Activated CD4-positive, alpha-beta memory T cell treated with anti-CD3 and anti-CD28 coated beads for 36 hours (primary cell): ENCODE measurements around the gene MYL7. TPM values are rescaled to one million over a fixed set of nuclear protein-coding genes. Genes with fewer than 3 reads are reported as not detected.
A peak's percentile ranks its signal among the peaks of the same experiment; 100 is the strongest.

Experiments
- CTCF ChIA-PET: fragments of 350-600 bp; sonication (Branson Sonifier 250); formaldehyde crosslinking; loops from one replicate; lab custom pipeline; 2021; ENCODE audit warnings: antibody characterized with exemption, inconsistent platforms; lab: Charles Lee
- POLR2A ChIA-PET: fragments of 350-600 bp; sonication (Branson Sonifier 250); formaldehyde crosslinking; loops from one replicate; lab custom pipeline; 2021; ENCODE audit warnings: antibody characterized with exemption; lab: Charles Lee
- DNase-seq: peaks from one replicate; pipeline ENCODE4 v3.0.0-alpha.2; 2020
- H3K27ac Mint-ChIP-seq: one replicate; pipeline ENCODE4 v1.8.0; 2021; ENCODE audit warnings: mixed read lengths
- H3K27me3 Mint-ChIP-seq: one replicate; pipeline ENCODE4 v1.8.0; 2021; ENCODE audit warnings: mixed read lengths
- H3K36me3 Mint-ChIP-seq: one replicate; pipeline ENCODE4 v1.8.0; 2021; ENCODE audit warnings: mixed read lengths
- H3K4me1 Mint-ChIP-seq: one replicate; pipeline ENCODE4 v1.8.0; 2021; ENCODE audit warnings: low read depth, mixed read lengths
- H3K4me3 Mint-ChIP-seq: one replicate; pipeline ENCODE4 v1.8.0; 2021; ENCODE audit warnings: mild to moderate bottlenecking, mixed read lengths
- H3K9me3 Mint-ChIP-seq: one replicate; pipeline ENCODE4 v1.8.0; 2021; ENCODE audit warnings: mixed read lengths
- intact Hi-C: fragments of 100-400 bp; cut with micrococcal nuclease; formaldehyde crosslinking; loops from one replicate; pipeline ENCODE4 v1.15.1; 2023
- total RNA-seq, 2 experiments: library from RNA; stranded (reverse); gene quantifications; one replicate each; pipeline ENCODE4 v1.2.3, GENCODE V29; 2021

MYL7 gene
- total RNA-seq, 2 experiments from 2014 or later: not detected

DNA sequence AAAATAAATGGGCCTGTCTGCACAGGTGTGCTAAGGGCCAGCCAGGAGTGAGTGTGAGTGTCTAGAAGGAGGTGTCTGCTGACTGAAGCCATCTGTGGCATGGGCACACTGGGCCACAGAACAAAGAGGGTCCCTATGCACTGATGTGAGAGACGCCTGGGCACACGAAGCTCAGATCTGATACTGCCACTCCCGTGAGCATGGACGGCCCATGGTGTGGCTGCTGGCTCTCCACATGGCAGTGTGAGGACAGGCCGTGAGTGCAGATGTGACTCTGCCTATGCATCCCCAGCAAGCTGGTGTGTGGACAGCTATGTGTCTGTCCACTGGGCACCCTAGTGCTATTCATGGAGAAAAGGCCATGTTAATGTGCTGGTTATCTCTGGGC lies 12.8 kb upstream of the MYL7 start:
- CTCF ChIA-PET: interaction anchor here (1.0 kb wide), 1 partner anchor 73 kb away, joined by 3 read pairs; no protein-coding TSS in a partner anchor
- no peak for DNase-seq
- Mint-ChIP-seq H3K4me1 (no peaks in the 10 kb centered on the region), H3K27me3 (no peaks in the 10 kb centered on the region), H3K9me3 (no peaks in the 10 kb centered on the region), H3K4me3 (no peak overlapping the region), H3K27ac (no peak overlapping the region), H3K36me3 (no peaks in the 10 kb centered on the region)
- POLR2A ChIA-PET: no interaction called here
- intact Hi-C loops: no loop called here

DNA sequence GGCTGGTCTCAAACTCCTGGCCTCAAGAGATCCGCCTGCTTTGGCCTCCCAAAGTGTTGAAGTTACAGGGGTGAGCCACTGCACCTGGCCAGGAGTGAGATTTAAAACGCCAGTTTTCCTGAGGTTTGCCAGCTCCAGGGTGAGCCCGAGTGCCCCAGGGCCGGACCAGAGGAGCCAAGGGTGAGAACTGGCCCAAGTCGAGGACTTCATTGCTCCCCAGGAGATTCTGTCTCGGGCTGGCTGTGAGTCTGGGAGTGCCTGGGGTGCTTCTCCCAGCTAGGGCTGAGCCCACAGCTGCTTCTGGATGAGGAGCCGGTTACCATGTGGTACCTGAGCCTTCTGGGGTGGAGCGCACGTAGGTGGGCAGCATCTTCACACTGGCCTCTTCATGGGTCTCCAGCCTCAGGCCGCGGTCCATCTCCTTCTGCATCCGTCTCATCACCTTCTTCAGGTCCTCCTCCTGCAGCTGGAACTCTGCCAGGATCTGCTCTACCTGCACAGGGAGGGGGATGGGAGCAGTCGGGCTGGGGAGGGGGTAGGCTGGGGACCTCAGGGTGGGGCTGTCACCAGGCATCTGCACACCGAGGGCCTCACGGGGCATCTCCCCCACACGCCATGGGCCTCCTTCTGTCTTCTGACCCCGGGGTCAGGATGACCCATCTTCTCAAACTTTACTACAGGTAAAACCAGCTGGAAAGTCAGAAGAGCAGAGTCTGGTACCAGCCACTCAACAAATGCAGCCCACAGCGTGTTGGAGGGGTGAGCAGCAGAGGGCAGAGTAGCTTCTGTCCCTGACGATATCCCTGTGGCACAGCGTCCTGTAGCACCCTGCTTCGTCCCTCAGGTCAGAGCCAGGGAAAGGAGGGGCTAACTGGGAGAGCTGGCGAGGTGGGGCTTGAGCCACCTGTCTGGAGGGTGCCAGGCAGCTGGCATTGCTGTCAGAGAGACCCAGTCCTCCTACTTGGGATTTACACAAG lies 12.1 kb upstream of the MYL7 start:
- no peak overlapping the region for H3K4me3 Mint-ChIP-seq
- no peaks in the 10 kb centered on the region for H3K27me3 Mint-ChIP-seq
- ChIA-PET POLR2A (no interaction called here), CTCF (no interaction called here)
- H3K4me1 Mint-ChIP-seq: no peaks in the 10 kb centered on the region
- no peaks in the 10 kb centered on the region for H3K36me3 Mint-ChIP-seq
- intact Hi-C loops: no loop called here
- H3K9me3 Mint-ChIP-seq: no peaks in the 10 kb centered on the region
- no peak for DNase-seq
- H3K27ac Mint-ChIP-seq: no peak overlapping the region

DNA sequence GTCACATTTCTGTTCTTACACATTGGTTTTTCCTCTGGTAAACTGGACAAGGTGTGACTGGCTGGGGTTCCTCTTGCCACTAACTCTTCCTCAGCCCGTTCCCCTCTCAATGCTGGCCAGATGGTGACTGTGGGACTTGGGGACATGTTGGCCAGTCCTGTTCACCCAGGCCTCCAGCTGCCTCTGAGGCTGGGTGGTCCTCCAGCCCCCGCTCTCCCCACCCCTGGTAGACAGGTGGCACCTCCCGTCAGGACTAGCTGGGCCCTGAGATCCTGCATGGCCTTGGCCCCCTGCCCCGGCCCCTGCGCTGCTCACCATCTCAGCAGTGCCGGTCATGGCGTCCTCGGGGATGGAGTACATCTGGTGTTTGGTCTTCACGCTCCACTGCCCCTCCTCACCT lies 10.8 kb upstream of the MYL7 start:
- CTCF ChIA-PET: no interaction called here
- Mint-ChIP-seq H3K9me3 (no peaks in the 10 kb centered on the region), H3K36me3 (no peaks in the 10 kb centered on the region), H3K27ac (no peak overlapping the region), H3K4me3 (no peak overlapping the region), H3K4me1 (no peaks in the 10 kb centered on the region), H3K27me3 (no peaks in the 10 kb centered on the region)
- POLR2A ChIA-PET: no interaction called here
- DNase-seq: no peak
- intact Hi-C loops: no loop called here

DNA sequence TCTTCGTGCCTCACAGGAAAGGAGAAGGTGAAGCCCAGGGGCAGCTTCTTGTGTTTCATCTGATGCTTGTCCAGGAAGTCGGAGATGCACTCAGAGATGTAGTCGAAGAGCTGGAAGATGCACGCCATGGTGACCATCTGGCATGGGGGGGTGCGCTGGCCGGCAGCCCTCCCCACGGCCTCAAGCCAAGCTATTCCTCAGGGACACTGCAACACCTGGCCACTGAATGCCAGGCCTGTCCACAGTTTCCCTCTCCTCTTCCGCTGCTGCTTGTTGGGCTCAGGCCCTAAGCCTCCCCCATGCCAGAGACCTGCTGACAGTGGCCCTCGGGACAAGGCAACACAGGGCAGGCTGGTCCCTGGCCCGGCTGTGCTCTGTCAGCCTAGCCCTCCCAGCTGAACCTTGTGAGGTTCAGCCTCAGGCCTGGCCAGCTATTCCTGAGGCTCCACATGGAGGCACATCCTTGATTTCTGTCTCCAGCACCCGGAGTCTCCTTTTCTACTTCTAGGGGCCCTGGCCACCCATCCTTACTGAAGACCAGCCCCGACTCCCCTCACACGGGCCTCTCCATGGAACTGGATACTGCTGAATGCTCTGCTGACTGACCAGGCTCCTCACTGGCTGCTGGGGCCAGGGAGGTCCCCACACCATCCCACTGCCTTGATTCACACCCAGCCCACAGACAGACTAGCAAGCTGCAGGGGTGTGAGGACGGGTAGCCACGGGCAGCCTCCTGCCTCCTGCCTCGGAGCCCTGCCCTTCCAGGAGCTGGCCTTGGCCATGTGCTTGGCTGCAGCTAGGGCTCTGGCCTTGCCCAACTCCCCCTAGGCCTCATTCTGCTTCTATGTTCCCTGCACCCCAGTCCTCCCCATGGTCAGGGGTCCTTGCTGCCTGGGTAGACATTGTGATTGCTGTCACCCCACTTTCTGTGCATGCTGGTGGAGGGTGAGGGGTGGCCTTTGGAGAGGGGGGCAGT lies 10.1 kb upstream of the MYL7 start:
- no peak for DNase-seq
- Mint-ChIP-seq H3K4me1 (no peaks in the 10 kb centered on the region), H3K27ac (no peak overlapping the region), H3K36me3 (no peaks in the 10 kb centered on the region), H3K4me3 (no peak overlapping the region), H3K9me3 (no peaks in the 10 kb centered on the region), H3K27me3 (no peaks in the 10 kb centered on the region)
- POLR2A ChIA-PET: no interaction called here
- CTCF ChIA-PET: no interaction called here
- intact Hi-C loops: no loop called here

DNA sequence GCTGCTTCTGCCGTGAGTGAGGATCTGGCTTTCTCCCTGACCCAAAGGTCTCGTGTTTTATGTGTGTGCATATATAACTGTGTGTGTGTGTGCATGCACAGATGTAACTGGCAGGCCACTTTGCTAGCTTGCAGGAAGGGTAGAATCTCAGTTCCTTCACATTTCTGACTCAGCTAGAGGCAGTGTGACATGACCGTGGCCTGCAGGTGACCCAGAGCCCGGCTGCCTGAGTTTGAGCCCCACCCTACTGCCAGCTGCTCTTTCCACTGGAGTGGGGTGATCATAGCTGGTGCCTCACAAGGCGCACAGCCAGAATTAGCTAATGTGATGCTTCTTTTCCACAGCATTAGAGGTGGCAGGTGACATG lies 9.3 kb upstream of the MYL7 start:
- H3K36me3 Mint-ChIP-seq: no peaks in the 10 kb centered on the region
- POLR2A ChIA-PET: no interaction called here
- CTCF ChIA-PET: no interaction called here
- H3K4me1 Mint-ChIP-seq: peaks cover under 1% of the 10 kb centered on the region
- no peak for DNase-seq
- no peaks in the 10 kb centered on the region for H3K27me3 Mint-ChIP-seq
- H3K4me3 Mint-ChIP-seq: no peak overlapping the region
- H3K27ac Mint-ChIP-seq: no peak overlapping the region
- no peaks in the 10 kb centered on the region for H3K9me3 Mint-ChIP-seq
- intact Hi-C loops: no loop called here

DNA sequence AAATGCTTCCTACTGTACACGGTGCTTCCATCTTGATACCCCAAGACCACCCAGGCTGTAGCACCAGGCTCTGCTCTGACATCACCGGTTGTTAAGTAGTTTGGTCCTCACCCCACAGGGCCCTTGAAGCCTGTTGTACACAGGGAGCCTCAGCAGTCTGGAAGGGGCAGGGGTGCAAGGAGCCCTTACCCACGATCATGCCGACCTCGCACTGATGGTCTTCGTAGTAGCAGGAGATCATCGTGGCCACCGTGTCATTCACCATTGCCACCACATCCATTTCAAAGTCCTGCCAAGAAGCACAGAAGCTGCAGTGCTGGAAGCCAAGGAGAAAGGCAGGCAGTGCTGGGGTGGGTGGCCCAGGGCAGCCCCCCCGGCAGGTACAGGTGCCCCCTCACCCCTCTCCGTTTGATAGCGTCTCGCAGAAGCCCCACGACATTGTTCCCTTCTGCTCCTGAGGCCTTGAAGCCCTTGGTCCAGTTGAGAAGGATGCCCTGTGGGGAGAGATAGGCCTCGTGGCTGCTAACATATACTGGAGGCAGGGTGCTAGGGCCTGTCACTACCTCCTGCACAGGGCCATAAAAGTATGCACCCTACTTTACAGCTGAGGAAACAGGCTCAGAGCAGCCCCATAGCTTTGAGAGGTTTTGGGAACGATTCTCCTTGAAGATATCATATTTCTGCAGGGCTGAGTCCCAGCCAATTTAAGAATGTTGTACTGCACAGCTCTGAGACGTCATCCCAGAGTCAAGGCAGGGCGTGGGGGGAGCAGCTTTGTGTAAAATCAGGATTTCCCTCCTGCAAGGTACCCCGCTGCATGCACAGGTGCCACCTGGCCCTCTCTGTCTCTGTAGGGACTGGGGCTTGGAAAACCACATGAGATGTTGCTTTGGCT lies 8.7 kb upstream of the MYL7 start:
- DNase-seq: no peak
- CTCF ChIA-PET: no interaction called here
- Mint-ChIP-seq H3K9me3 (no peaks in the 10 kb centered on the region), H3K36me3 (no peaks in the 10 kb centered on the region), H3K4me1 (peaks cover 6% of the 10 kb centered on the region), H3K27me3 (peaks cover 4% of the 10 kb centered on the region), H3K27ac (no peak overlapping the region), H3K4me3 (no peak overlapping the region)
- POLR2A ChIA-PET: no interaction called here
- intact Hi-C loops: no loop called here

DNA sequence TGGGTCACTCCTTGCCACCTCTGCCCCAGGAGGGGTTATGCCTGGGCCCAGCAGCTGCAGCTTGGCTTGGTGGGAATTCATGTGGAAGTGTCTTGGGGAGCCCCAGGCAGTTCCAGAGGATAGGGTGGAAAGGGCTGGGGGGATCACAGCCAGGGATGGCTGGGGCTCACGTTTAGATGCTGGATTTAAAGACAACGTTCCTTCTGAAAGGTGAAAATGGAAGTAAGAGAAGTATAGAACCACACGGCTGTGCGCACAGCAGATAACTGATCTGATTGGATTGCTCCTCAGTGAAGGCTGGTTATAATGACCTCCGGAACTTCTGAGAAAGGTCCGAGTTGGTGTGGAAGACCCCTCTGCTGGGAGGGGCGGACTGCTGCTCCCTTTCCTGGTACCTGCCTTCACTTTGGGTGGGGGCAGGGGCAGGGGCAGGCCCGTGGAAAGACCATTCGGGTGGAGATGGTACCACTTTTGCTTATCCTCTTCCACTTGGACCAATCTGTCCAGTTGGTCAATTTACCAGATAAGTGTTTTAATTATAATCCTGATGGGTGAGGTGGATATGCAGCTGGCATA lies 7.9 kb upstream of the MYL7 start:
- CTCF ChIA-PET: no interaction called here
- Mint-ChIP-seq H3K4me3 (no peak overlapping the region), H3K27ac (no peak overlapping the region), H3K4me1 (peaks cover 6% of the 10 kb centered on the region), H3K36me3 (no peaks in the 10 kb centered on the region), H3K9me3 (no peaks in the 10 kb centered on the region), H3K27me3 (peaks cover 4% of the 10 kb centered on the region)
- POLR2A ChIA-PET: no interaction called here
- intact Hi-C loops: no loop called here
- no peak for DNase-seq

DNA sequence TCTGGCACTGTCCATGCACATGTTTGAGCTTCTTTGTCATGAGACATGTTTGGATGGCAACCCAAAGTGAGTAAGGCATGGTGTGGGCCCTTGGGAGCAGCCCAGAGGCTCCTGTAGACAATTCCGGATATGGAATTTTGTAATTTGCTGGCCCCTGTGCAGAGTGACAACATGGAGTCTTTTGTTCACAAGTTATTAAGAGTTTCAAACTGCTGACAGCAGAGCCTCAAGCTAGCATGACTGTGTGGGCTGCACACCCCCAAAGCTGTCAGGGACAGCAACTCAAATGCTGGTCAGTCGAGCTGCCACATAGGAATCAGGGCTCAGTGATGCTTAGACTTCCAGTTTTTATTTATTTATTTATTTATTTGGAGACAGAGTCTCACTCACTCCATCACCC lies 7.0 kb upstream of the MYL7 start:
- H3K4me1 Mint-ChIP-seq: peaks cover 6% of the 10 kb centered on the region
- DNase-seq: no peak
- H3K27ac Mint-ChIP-seq: no peak overlapping the region
- H3K4me3 Mint-ChIP-seq: no peak overlapping the region
- CTCF ChIA-PET: interaction anchor here (1.9 kb wide), 1 partner anchor 53 kb away, joined by 5 read pairs; the partner anchor contains the start of gene YKT6
- H3K9me3 Mint-ChIP-seq: no peaks in the 10 kb centered on the region
- intact Hi-C loops: no loop called here
- peaks cover 4% of the 10 kb centered on the region for H3K27me3 Mint-ChIP-seq
- POLR2A ChIA-PET: no interaction called here
- no peaks in the 10 kb centered on the region for H3K36me3 Mint-ChIP-seq

DNA sequence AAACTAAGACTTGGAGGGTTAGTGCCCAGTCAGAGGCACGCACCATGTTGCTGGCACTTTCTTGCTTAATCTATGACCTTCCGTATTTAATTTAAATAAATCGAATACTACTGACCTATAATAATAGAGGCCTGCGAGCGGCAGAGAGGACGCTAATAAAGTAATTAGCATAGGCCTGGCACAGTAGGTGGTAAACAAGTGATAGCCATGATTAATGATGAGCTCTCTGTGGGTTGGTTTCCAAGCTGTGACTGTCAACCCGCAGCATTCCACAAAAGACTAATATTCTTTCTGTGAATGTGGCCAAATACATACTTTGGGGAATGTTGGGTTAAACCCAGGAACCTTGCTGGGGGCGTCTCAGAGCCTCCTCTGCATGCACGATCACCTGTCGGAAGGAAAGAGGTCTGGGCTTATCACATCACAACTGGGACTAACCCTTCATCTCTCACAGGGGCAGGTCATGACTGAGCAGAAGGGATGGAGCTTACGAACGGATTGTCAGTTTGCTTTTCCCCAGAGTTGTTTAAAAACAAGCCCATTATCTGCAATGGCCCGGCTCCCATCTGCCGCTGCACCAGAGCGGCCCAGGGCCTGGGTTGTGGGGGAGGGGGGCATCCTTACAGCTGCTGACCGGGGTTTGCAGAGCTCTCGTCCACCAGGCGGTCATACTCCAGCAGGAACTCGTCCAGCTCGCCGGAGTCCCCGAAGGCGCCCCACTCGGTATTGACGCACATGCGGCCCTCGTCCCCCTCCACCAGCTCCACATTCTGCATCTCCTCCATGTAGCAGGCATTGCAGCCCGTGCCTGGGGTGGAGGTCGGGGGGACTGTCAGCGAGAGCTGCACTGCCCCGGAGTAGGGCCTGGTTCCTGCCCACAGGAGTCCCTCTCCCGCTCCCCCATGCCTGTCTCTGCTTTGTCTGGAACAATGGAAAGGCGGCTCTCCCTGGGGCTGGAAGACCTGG lies 6.2 kb upstream of the MYL7 start:
- ChIA-PET POLR2A (no interaction called here), CTCF (interaction anchor here (1.9 kb wide), 1 partner anchor 54 kb away, joined by 5 read pairs; the partner anchor contains the start of gene YKT6)
- no peak for DNase-seq
- H3K4me3 Mint-ChIP-seq: no peak overlapping the region
- H3K4me1 Mint-ChIP-seq: peaks cover 6% of the 10 kb centered on the region
- intact Hi-C loops: no loop called here
- no peak overlapping the region for H3K27ac Mint-ChIP-seq
- peaks cover 4% of the 10 kb centered on the region for H3K27me3 Mint-ChIP-seq
- H3K36me3 Mint-ChIP-seq: no peaks in the 10 kb centered on the region
- H3K9me3 Mint-ChIP-seq: no peaks in the 10 kb centered on the region

DNA sequence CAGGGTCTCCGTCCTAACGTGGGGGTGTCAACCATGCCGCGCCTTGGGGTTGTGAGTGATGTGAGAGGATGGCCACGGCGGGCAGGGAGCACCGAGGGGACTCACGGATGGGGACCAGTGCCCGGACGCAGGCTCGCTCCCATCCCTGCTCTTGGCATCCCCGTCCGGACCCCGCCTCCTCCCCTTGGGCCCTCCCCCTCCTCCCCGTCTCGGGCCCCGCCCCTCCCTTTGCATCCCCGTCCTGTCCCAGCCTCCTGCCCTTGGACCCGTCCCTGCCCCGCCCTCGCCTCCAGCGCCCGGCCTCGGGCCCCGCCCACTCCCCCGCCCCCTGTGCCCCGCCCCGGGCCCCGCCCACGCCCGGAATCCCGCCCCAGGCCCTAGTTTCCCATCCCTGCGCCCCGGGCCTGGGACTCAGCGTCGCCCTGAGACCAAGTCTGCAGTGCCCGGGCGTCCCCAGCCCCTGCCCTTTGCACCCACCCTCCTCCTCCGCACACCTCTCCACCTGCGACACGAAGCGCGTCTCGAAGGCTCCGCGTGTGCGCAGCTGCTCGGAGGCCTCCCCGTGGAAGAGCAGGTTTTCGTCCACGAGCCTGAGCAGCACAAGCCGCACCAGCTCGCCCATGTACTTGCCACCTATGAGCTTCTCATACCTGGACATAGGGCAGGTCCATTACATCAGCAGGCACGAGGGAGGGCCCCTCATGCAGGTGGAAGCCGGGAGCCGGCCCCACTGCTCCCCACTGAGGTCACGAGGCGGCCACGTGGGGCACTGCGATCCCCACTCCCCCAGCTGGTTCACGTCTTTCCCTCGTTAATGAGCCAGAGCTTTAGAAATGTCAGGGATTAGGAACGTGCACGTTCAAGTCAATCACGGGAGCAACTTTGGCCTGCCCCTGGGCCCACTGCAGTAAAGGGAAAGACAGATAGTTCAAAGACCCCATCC lies 5.1 kb upstream of the MYL7 start:
- Mint-ChIP-seq H3K27me3 (peaks cover 4% of the 10 kb centered on the region), H3K4me3 (peak overlapping the region; percentile 64), H3K9me3 (no peaks in the 10 kb centered on the region), H3K27ac (no peak overlapping the region), H3K36me3 (no peaks in the 10 kb centered on the region), H3K4me1 (peaks cover 6% of the 10 kb centered on the region)
- DNase-seq: peak; percentile 83
- intact Hi-C loops: no loop called here
- ChIA-PET POLR2A (no interaction called here), CTCF (interaction anchor here (1.9 kb wide), 1 partner anchor 55 kb away, joined by 5 read pairs; the partner anchor contains the start of gene YKT6)
